ENCODE data around the gene RSRP1.

RSRP1 gene

GRCh38 chr1:25256578-25256965 lies 9.3 kb upstream of the RSRP1 start:
- Histone ChIP-seq H3K4me3 (ENCODE audit: low read depth in 1 of 2, low read length in 2 of 2) (no peak overlapping the region), H3K9ac (ENCODE audit: low read depth in 1 of 2, low read length in 2 of 2) (no peak overlapping the region), H3K27ac (ENCODE audit: low read depth, low read length) (no peak overlapping the region), H3K27me3 (ENCODE audit: control insufficient read depth in 1 of 2, insufficient read depth in 2 of 2, low read length in 2 of 2) (no peaks in the 10 kb centered on the region), H3K36me3 (ENCODE audit: control insufficient read depth in 1 of 2, insufficient read depth in 2 of 2, low read length in 2 of 2) (no peaks in the 10 kb centered on the region), H3K4me1 (ENCODE audit: control insufficient read depth in 1 of 2, insufficient read depth in 2 of 2, low read length in 2 of 2) (no peaks in the 10 kb centered on the region), H3K9me3 (ENCODE audit: control insufficient read depth in 1 of 2, low read length in 2 of 2) (no peaks in the 10 kb centered on the region)

GRCh38 chr1:25255706-25256577 lies 8.7 kb upstream of the RSRP1 start:
- H3K27ac ChIP-seq (ENCODE audit: low read depth, low read length), result no peak overlapping the region
- H3K9ac ChIP-seq (ENCODE audit: low read depth in 1 of 2, low read length in 2 of 2), result no peak overlapping the region
- no peaks in the 10 kb centered on the region for H3K27me3 ChIP-seq (ENCODE audit: control insufficient read depth in 1 of 2, insufficient read depth in 2 of 2, low read length in 2 of 2)
- no peaks in the 10 kb centered on the region for H3K9me3 ChIP-seq (ENCODE audit: control insufficient read depth in 1 of 2, low read length in 2 of 2)
- no peaks in the 10 kb centered on the region for H3K36me3 ChIP-seq (ENCODE audit: control insufficient read depth in 1 of 2, insufficient read depth in 2 of 2, low read length in 2 of 2)
- H3K4me3 ChIP-seq (ENCODE audit: low read depth in 1 of 2, low read length in 2 of 2), result no peak overlapping the region
- no peaks in the 10 kb centered on the region for H3K4me1 ChIP-seq (ENCODE audit: control insufficient read depth in 1 of 2, insufficient read depth in 2 of 2, low read length in 2 of 2)

GRCh38 chr1:25253911-25254310 lies 6.7 kb upstream of the RSRP1 start:
- Histone ChIP-seq H3K27me3 (ENCODE audit: control insufficient read depth in 1 of 2, insufficient read depth in 2 of 2, low read length in 2 of 2) (no peaks in the 10 kb centered on the region), H3K36me3 (ENCODE audit: control insufficient read depth in 1 of 2, insufficient read depth in 2 of 2, low read length in 2 of 2) (no peaks in the 10 kb centered on the region), H3K4me3 (ENCODE audit: low read depth in 1 of 2, low read length in 2 of 2) (no peak overlapping the region), H3K9ac (ENCODE audit: low read depth in 1 of 2, low read length in 2 of 2) (no peak overlapping the region), H3K27ac (ENCODE audit: low read depth, low read length) (no peak overlapping the region), H3K9me3 (ENCODE audit: control insufficient read depth in 1 of 2, low read length in 2 of 2) (no peaks in the 10 kb centered on the region), H3K4me1 (ENCODE audit: control insufficient read depth in 1 of 2, insufficient read depth in 2 of 2, low read length in 2 of 2) (no peaks in the 10 kb centered on the region)

- H3K4me3 ChIP-seq (ENCODE audit: low read depth in 1 of 2, low read length in 2 of 2), result peak overlapping the region; percentile 87 to 98
- H3K36me3 ChIP-seq (ENCODE audit: control insufficient read depth in 1 of 2, insufficient read depth in 2 of 2, low read length in 2 of 2), result peaks cover 17 to 28% of the 10 kb centered on the region in 2 donors
- H3K27me3 ChIP-seq (ENCODE audit: control insufficient read depth in 1 of 2, insufficient read depth in 2 of 2, low read length in 2 of 2), result no peaks in the 10 kb centered on the region
- peak overlapping the region; percentile 84 to 99 for H3K9ac ChIP-seq (ENCODE audit: low read depth in 1 of 2, low read length in 2 of 2)
- peak overlapping the region; percentile 100 for H3K27ac ChIP-seq (ENCODE audit: low read depth, low read length)
- H3K4me1 ChIP-seq (ENCODE audit: control insufficient read depth in 1 of 2, insufficient read depth in 2 of 2, low read length in 2 of 2), result peaks cover 22 to 30% of the 10 kb centered on the region in 2 donors
- H3K9me3 ChIP-seq (ENCODE audit: control insufficient read depth in 1 of 2, low read length in 2 of 2), result no peaks in the 10 kb centered on the region
Observed at GRCh38 chr1:25247829-25248754, 838 bp upstream of the RSRP1 start.

- Histone ChIP-seq H3K4me3 (ENCODE audit: low read depth in 1 of 2, low read length in 2 of 2) (peak overlapping the region; percentile 87 to 98), H3K9ac (ENCODE audit: low read depth in 1 of 2, low read length in 2 of 2) (peak overlapping the region; percentile 99), H3K27ac (ENCODE audit: low read depth, low read length) (peak overlapping the region; percentile 100), H3K9me3 (ENCODE audit: control insufficient read depth in 1 of 2, low read length in 2 of 2) (no peaks in the 10 kb centered on the region), H3K4me1 (ENCODE audit: control insufficient read depth in 1 of 2, insufficient read depth in 2 of 2, low read length in 2 of 2) (peaks cover 22 to 30% of the 10 kb centered on the region in 2 donors), H3K36me3 (ENCODE audit: control insufficient read depth in 1 of 2, insufficient read depth in 2 of 2, low read length in 2 of 2) (peaks cover 23 to 43% of the 10 kb centered on the region in 2 donors), H3K27me3 (ENCODE audit: control insufficient read depth in 1 of 2, insufficient read depth in 2 of 2, low read length in 2 of 2) (no peaks in the 10 kb centered on the region)
Observed at GRCh38 chr1:25246600-25247023, 642 bp downstream of the RSRP1 start.

- Histone ChIP-seq H3K4me3 (ENCODE audit: low read depth in 1 of 2, low read length in 2 of 2) (peak overlapping the region; percentile 87 to 98), H3K36me3 (ENCODE audit: control insufficient read depth in 1 of 2, insufficient read depth in 2 of 2, low read length in 2 of 2) (peaks cover 23 to 47% of the 10 kb centered on the region in 2 donors), H3K9me3 (ENCODE audit: control insufficient read depth in 1 of 2, low read length in 2 of 2) (no peaks in the 10 kb centered on the region), H3K27ac (ENCODE audit: low read depth, low read length) (peak overlapping the region; percentile 100), H3K4me1 (ENCODE audit: control insufficient read depth in 1 of 2, insufficient read depth in 2 of 2, low read length in 2 of 2) (peaks cover 22 to 30% of the 10 kb centered on the region in 2 donors), H3K9ac (ENCODE audit: low read depth in 1 of 2, low read length in 2 of 2) (peak overlapping the region; percentile 99), H3K27me3 (ENCODE audit: control insufficient read depth in 1 of 2, insufficient read depth in 2 of 2, low read length in 2 of 2) (no peaks in the 10 kb centered on the region)
Observed at GRCh38 chr1:25245809-25246599, 1.2 kb downstream of the RSRP1 start.

GRCh38 chr1:25245393-25245792 lies 1.9 kb downstream of the RSRP1 start:
- Histone ChIP-seq H3K4me1 (ENCODE audit: control insufficient read depth in 1 of 2, insufficient read depth in 2 of 2, low read length in 2 of 2) (peaks cover 25 to 36% of the 10 kb centered on the region in 2 donors), H3K9ac (ENCODE audit: low read depth in 1 of 2, low read length in 2 of 2) (peak overlapping the region; percentile 20 to 99), H3K36me3 (ENCODE audit: control insufficient read depth in 1 of 2, insufficient read depth in 2 of 2, low read length in 2 of 2) (peaks cover 23 to 49% of the 10 kb centered on the region in 2 donors), H3K27ac (ENCODE audit: low read depth, low read length) (no peak overlapping the region), H3K27me3 (ENCODE audit: control insufficient read depth in 1 of 2, insufficient read depth in 2 of 2, low read length in 2 of 2) (no peaks in the 10 kb centered on the region), H3K4me3 (ENCODE audit: low read depth in 1 of 2, low read length in 2 of 2) (peak overlapping the region; percentile 87 to 98), H3K9me3 (ENCODE audit: control insufficient read depth in 1 of 2, low read length in 2 of 2) (no peaks in the 10 kb centered on the region)

DNA sequence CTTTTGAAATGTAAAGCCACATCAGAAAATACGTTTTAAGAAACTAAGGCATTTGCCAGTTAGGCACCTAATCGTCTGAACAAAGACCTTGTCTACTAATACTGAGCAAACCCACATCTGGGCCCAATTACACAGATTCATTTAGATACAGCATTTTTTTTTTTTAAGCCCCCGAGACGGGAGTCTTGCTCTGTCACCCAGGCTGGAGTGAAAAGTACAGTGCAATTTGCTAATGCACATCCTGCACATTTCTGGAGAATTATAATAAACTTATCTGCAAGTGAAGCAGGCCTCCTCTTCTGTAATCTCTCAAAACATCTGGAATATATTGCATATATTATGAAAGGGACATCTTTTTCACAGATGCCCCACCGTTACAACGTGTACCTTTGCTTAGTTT lies 3.3 kb downstream of the RSRP1 start:
- H3K27me3 ChIP-seq (ENCODE audit: control insufficient read depth in 1 of 2, insufficient read depth in 2 of 2, low read length in 2 of 2), result no peaks in the 10 kb centered on the region
- H3K4me1 ChIP-seq (ENCODE audit: control insufficient read depth in 1 of 2, insufficient read depth in 2 of 2, low read length in 2 of 2), result peaks cover 29 to 47% of the 10 kb centered on the region in 2 donors
- H3K36me3 ChIP-seq (ENCODE audit: control insufficient read depth in 1 of 2, insufficient read depth in 2 of 2, low read length in 2 of 2), result peaks cover 23 to 49% of the 10 kb centered on the region in 2 donors

DNA sequence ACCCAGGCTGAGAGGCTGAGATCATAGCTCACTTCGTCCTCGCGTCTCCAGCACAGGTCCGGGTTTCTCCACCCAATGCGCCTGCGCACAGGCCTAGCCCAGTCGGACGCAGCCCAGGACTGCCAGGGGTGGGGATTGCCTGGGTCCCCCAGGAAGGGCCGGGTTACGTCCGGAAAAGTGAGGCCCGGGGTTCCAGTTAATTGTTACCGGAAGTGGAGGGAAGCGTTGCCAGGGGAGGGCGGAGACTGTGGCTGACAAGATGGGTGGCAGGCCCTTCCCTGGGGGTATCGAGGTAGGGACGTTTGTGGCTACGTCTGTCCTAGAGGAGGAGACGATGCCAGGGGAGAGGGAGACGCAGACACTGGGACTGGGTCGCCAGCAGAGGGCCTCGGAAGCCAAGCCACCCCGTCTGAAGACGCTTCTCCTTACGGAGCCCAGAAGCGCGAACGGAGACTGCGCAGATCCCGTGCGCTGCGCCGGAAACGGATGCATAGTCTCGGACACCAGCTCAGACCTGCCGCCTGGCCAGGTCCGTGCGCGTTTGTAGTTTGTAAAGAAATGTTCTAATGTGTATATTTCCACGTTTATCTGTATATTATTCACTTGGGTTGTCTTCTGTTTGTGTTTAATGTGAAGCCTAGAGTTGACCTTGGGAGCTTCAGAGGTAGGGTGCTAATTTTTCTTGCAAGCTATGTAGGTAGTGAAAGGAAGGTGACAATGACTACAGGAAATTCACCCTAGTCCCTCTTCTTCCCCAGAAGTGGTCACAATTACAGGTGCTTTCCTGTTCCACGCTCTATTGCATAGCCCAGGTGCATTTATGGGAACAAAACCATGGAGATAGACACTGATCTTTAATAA lies 7.3 kb downstream of the RSRP1 start:
- Histone ChIP-seq H3K9me3 (ENCODE audit: control insufficient read depth in 1 of 2, low read length in 2 of 2) (no peaks in the 10 kb centered on the region), H3K27ac (ENCODE audit: low read depth, low read length) (peak overlapping the region; percentile 89), H3K36me3 (ENCODE audit: control insufficient read depth in 1 of 2, insufficient read depth in 2 of 2, low read length in 2 of 2) (peaks cover 21 to 39% of the 10 kb centered on the region in 2 donors), H3K27me3 (ENCODE audit: control insufficient read depth in 1 of 2, insufficient read depth in 2 of 2, low read length in 2 of 2) (no peaks in the 10 kb centered on the region), H3K9ac (ENCODE audit: low read depth in 1 of 2, low read length in 2 of 2) (peak overlapping the region; percentile 72 to 91), H3K4me1 (ENCODE audit: control insufficient read depth in 1 of 2, insufficient read depth in 2 of 2, low read length in 2 of 2) (peaks cover 19 to 33% of the 10 kb centered on the region in 2 donors), H3K4me3 (ENCODE audit: low read depth in 1 of 2, low read length in 2 of 2) (peak overlapping the region; percentile 83 to 93)

More for the DNA sequence above, 3.3 kb downstream of the RSRP1 start:
- H3K9me3 ChIP-seq (ENCODE audit: control insufficient read depth in 1 of 2, low read length in 2 of 2), result no peaks in the 10 kb centered on the region
- no peak overlapping the region for H3K4me3 ChIP-seq (ENCODE audit: low read depth in 1 of 2, low read length in 2 of 2)
- no peak overlapping the region for H3K27ac ChIP-seq (ENCODE audit: low read depth, low read length)
- H3K9ac ChIP-seq (ENCODE audit: low read depth in 1 of 2, low read length in 2 of 2), result no peak overlapping the region
